Kidney (tissue), 2 donors: ENCODE measurements around the gene CAPSL. TPM values are rescaled to one million over a fixed set of nuclear protein-coding genes. Genes with fewer than 3 reads are reported as not detected.

ENCODE experiments used
- polyA plus RNA-seq: library from polyadenylated mRNA; stranded (reverse); fragments of 350-450 nt; fragmentation: Illumina TruSeq; extraction: RNeasy Lipid Tissue Mini Kit (QIAGEN cat#74804); gene quantifications from one replicate; pipeline ENCODE4 v1.2.3, GENCODE V29; 2014; ENCODE audit warnings: low read depth, low replicate concordance; ENCODE audit not compliant: insufficient read depth
- total RNA-seq: library from RNA; stranded (reverse); fragmentation: NEBNext Ultra II Directional; extraction: Animal tissue kit (Norgen Biotek cat#: 25700); gene quantifications from one replicate; pipeline ENCODE4 v1.2.1, GENCODE V29; 2021
- donor health status: DM: yes; HTN: yes; CAD: no.

Gene CAPSL
- total and polyA plus RNA-seq, 2 donors from 2014 or later: 1.9 to 4.3 TPM

Other genes with a start within 250 kb of the CAPSL start
- gene IL7R, start 81.7 kb downstream of the CAPSL start, total RNA-seq: 53.7 TPM
- gene IL7R, start 81.7 kb downstream of the CAPSL start, polyA plus RNA-seq: 0.34 TPM
- gene UGT3A1, start 52.8 kb upstream of the CAPSL start, total RNA-seq: 6.1 TPM
- gene UGT3A1, start 52.8 kb upstream of the CAPSL start, polyA plus RNA-seq: 37.5 TPM
- gene UGT3A2, start 128.3 kb upstream of the CAPSL start, total RNA-seq: 0.35 TPM
- gene UGT3A2, start 128.3 kb upstream of the CAPSL start, polyA plus RNA-seq: 4.4 TPM
- 13.6 TPM for gene LMBRD2, start 213.3 kb upstream of the CAPSL start, total RNA-seq
- 4.0 TPM for gene LMBRD2, start 213.3 kb upstream of the CAPSL start, polyA plus RNA-seq
- gene SKP2, start 213.5 kb upstream of the CAPSL start, total RNA-seq: 10.9 TPM
- 3.4 TPM for gene SKP2, start 213.5 kb upstream of the CAPSL start, polyA plus RNA-seq